Activated CD8-positive, alpha-beta memory T cell treated with anti-CD3 and anti-CD28 coated beads, Interleukin-2, amount 50 U/mL, for 24 hours (primary cell): Measurements from ENCODE around the gene NAV3.

ENCODE experiments used
- DNase-seq: peaks from one replicate; pipeline ENCODE4 v3.0.0-alpha.2; 2020; ENCODE audit errors: extremely low read depth

Gene NAV3

GRCh38 chr12:77923882-77924281, 93.2 kb downstream of the NAV3 start:
- no peak for DNase-seq

DNA sequence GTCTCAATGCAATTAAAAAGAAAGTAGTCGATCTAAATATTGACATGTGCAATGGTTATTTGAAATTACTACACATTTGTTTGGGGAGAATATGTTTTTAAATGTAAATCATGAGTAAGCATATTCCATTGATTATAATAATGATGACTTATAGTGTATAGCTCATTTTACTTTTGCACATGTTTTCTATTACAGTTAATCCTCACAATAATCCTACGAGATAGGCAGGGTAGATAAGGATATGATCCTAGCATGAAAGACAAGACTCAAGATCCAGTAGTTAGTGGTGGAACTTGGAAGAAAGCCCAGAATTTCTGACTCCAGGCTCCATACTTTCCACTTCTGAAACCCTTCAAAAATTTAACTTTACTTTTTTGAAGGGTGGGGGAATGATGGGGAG, 94.0 kb downstream of the NAV3 start:
- no peak for DNase-seq

- no peak for DNase-seq
Measured at GRCh38 chr12:77925536-77926108, 94.9 kb downstream of the NAV3 start.

- no peak for DNase-seq
Measured at GRCh38 chr12:77928078-77928477, 97.4 kb downstream of the NAV3 start.

GRCh38 chr12:77932216-77932615, 101.5 kb downstream of the NAV3 start:
- DNase-seq = no peak

- DNase-seq = no peak
Measured at GRCh38 chr12:77938301-77938700, 107.6 kb downstream of the NAV3 start.

DNA sequence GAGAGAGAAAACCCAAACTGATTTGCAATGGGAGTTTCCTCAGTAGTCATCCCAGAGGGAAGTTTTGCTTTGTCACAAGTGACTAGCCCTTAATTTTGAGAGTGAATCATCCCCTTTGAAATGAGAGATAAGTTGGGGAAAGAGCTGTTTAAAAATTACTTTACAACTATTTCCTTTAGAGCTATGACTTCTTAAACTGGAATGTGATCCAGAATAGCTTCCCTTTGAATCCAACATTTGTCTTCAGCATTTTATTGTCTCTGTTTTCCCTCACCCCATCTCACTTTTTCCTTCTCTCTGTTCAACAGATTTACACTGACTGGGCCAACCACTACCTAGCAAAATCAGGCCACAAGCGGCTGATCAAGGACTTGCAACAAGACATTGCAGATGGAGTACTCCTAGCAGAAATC, 109.3 kb downstream of the NAV3 start:
- no peak for DNase-seq

DNA sequence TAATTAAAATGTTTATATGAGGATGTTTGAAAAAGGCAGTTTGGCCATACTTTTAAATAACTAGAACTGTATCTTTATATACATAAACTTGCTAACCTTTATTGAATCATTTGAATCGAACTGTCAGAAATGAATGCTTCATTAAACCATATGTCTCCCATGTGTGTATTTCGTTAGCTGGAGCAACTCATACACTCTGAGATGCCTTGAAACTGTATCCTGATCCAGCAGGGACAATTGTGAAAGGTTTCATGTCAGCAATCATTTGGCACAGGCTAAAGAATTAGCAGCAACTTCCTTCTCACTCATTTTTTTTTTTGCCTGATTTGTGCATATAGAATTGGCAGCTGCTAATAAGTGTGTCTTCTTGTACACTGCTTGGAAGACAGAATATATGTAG, 109.9 kb downstream of the NAV3 start:
- no peak for DNase-seq

- DNase-seq = no peak
Measured at GRCh38 chr12:77941401-77941800, 110.7 kb downstream of the NAV3 start.

- no peak for DNase-seq
Measured at GRCh38 chr12:77943466-77943865, 112.8 kb downstream of the NAV3 start.

DNA sequence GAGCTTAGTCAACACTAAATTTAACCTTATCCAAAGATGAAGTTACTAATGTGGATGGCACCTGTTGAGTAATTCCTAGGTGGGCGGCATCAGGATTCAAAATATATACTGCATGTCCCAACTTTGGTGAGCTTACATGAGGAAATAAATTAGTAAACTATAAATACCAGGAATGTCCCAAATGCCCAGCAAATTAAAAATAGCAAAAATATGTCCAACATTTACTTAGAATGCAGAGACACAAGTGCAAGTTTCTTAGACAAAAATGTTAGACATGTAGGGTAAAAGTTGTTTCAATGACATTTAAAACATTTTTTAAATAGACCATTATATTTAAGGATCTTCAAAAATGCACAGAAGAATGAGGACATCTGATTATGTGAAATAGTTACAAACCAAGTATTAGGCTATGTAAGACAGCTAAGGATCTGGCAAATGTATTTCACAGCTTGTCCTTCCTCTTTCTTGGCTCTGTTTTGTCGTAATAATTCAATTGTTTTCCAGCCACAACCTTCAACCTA, 115.9 kb downstream of the NAV3 start:
- DNase-seq = no peak

- no peak for DNase-seq
Measured at GRCh38 chr12:77947330-77947729, 116.6 kb downstream of the NAV3 start.

- no peak for DNase-seq
Measured at GRCh38 chr12:77947746-77948145, 117.1 kb downstream of the NAV3 start.

DNA sequence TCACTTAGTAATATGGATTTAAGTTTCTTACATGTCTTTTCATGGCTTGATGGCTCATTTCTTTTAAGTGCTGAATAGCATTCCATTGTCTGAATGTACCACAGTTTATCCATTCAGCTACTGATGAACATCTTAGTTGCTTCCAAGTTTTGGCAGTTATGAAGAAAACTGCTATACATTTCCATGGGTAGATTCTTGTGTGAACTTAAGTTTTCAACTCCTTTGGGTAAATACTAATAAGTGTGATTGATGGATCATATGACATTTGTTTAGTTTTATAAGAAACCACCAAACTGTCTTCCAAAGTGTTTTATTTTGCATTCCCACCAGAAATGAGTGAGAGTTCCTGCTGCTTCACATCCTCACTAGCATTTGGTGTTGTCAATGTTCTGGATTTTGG, 119.2 kb downstream of the NAV3 start:
- DNase-seq = no peak

GRCh38 chr12:77953528-77954205, 123.0 kb downstream of the NAV3 start:
- no peak for DNase-seq

GRCh38 chr12:77954206-77954555, 123.5 kb downstream of the NAV3 start:
- no peak for DNase-seq

DNA sequence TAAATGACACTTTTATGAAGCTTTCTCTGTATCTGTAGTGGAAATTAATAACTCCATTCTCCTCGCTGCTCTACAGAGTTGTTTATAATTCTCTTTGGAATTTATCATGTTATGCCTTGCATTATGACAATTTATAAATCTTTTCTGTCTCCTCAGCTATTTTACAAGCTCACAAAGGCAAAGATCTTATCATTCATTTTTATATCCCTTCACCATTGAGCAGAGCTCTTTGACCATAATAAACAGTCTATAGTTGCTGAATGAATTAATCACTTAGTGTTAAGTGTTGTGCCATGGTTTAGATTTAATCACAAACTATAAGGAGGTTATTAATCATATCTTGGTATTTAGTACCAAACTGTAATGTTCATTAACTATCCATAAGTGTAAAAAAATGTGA, 126.4 kb downstream of the NAV3 start:
- DNase-seq = no peak

DNA sequence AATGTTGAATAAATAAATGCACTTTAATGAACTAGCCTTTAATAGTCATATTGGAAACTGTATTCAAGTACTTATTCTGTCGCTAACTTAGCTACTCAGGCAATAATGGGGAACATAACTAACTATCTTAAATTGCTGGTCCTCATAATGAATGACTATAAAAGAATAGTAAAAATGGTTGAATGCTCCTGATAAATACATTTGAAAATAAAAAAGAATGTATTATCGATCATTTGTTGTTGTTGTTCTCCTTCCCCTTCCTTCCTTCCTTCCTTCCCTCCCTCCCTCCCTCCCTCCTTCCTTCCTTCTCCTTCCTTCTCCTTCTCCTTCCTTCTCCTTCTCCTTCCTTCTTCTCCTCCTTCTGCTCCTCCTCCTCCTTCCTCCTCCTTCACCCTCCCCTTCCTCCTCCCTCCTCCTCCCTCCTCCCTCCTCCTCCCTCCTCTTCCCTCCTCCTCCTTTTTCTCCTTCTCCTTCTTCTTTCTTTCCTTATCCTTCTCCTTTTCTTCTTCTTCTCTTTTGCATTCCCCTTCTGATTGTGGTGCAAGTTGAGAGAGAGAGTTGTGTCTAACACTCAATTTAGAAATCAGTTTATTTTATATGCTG, 133.0 kb downstream of the NAV3 start:
- no peak for DNase-seq

GRCh38 chr12:77965790-77966189, 135.1 kb downstream of the NAV3 start:
- no peak for DNase-seq

DNA sequence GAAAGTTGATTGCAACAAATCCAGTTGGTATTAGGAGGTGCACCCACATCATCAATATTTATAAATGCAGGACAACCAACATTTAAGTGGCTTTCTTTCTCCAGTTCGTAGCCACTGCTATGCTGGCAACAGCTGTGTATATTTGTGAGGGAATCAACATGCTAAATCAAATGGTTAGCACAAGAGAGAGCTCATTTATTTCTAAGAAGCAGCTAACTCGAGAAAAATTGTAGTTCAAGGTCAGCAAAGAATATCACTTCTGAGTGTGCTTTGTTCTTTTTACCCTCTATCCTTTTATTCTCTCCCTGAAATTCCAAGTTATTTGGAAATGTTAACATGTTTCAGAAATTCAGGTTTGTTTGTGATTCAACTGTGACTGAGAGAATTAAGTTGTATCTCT, 137.3 kb downstream of the NAV3 start:
- DNase-seq = no peak

- DNase-seq = no peak
Measured at GRCh38 chr12:77968571-77968970, 137.9 kb downstream of the NAV3 start.

- DNase-seq = no peak
Measured at GRCh38 chr12:77973579-77973978, 142.9 kb downstream of the NAV3 start.

DNA sequence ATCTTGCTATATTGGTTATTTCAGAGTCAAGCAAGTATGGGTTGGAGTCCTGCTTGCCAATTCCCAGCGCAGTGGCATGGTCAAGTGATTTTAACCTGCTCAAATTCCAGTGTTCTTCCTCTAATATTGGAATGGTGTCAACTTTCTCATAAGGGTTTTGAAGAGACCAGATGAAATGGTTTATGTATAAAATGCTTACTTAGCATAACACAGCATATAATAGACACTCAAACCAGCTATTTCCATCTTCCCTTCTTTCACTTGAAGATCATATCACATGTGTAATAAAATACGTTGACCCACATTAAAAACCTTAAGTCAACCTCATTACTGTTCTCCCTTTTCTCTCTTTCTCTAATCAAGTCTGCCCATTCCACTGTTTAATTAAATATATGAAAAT, 144.0 kb downstream of the NAV3 start:
- no peak for DNase-seq
